AG08395 (cell line): ENCODE results near the gene HYDIN.

Experiments
- DNase-seq: peaks from one replicate; pipeline ENCODE4 v3.0.0; 2012; ENCODE audit warnings: mixed read lengths, low spot score

Gene HYDIN

GRCh38 chr16:71230122-71230845, at the start of gene HYDIN:
HYDIN (minus strand) TSS chr16:71230722; CDS start chr16:71186895, 43,827 bp downstream.
- peak; percentile 8 for DNase-seq

- DNase-seq: no peak
Observed at GRCh38 chr16:71276589-71277334, 46.2 kb upstream of the HYDIN start.

GRCh38 chr16:71273384-71273783, 42.9 kb upstream of the HYDIN start:
- DNase-seq: no peak

GRCh38 chr16:71264299-71264698, 33.8 kb upstream of the HYDIN start:
- no peak for DNase-seq

- DNase-seq: no peak
Observed at GRCh38 chr16:71263582-71263981, 33.1 kb upstream of the HYDIN start.

GRCh38 chr16:71262391-71262790, 31.9 kb upstream of the HYDIN start:
- DNase-seq: no peak

GRCh38 chr16:71260995-71261394, 30.5 kb upstream of the HYDIN start:
- DNase-seq: no peak

GRCh38 chr16:71259086-71259485, 28.6 kb upstream of the HYDIN start:
- DNase-seq: no peak

GRCh38 chr16:71258372-71258771, 27.9 kb upstream of the HYDIN start:
- no peak for DNase-seq

GRCh38 chr16:71257768-71258167, 27.2 kb upstream of the HYDIN start:
- no peak for DNase-seq

GRCh38 chr16:71255721-71256120, 25.2 kb upstream of the HYDIN start:
- no peak for DNase-seq

- DNase-seq: no peak
Observed at GRCh38 chr16:71254832-71255525, 24.5 kb upstream of the HYDIN start.

- no peak for DNase-seq
Observed at GRCh38 chr16:71250461-71251235, 20.1 kb upstream of the HYDIN start.

GRCh38 chr16:71249399-71249798, 18.9 kb upstream of the HYDIN start:
- DNase-seq: no peak

GRCh38 chr16:71247478-71247877, 17.0 kb upstream of the HYDIN start:
- no peak for DNase-seq

GRCh38 chr16:71246309-71246708, 15.8 kb upstream of the HYDIN start:
- DNase-seq: no peak

- no peak for DNase-seq
Observed at GRCh38 chr16:71244521-71244920, 14.0 kb upstream of the HYDIN start.

- DNase-seq: no peak
Observed at GRCh38 chr16:71242601-71243000, 12.1 kb upstream of the HYDIN start.

- DNase-seq: no peak
Observed at GRCh38 chr16:71242036-71242435, 11.5 kb upstream of the HYDIN start.

GRCh38 chr16:71229344-71229743, 1.2 kb downstream of the HYDIN start:
- DNase-seq: no peak

GRCh38 chr16:71226229-71227141, 4.0 kb downstream of the HYDIN start:
- DNase-seq: no peak
